ENCODE results near the gene STK32B.

- TF ChIP-seq CTCF (tag by site-specific recombination; IDR thresholded peaks at IDR 0.05) (no peak), ZSCAN5A (tag by site-specific recombination; IDR thresholded peaks at IDR 0.05) (no peak), ZBTB20 (tag by site-specific recombination; IDR thresholded peaks at IDR 0.05) (no peak), TCF7L2 (IDR thresholded peaks at IDR 0.05; ENCODE audit: borderline replicate concordance, low read depth, low read length) (no peak), REST (tag by site-specific recombination; IDR thresholded peaks at IDR 0.05) (no peak)
Observed at GRCh38 chr4:5084911-5085475, 33.7 kb downstream of the STK32B start.

Data from HEK293 (cell line).